A549 (cell line): ENCODE measurements around the gene CC2D1A. TPM values are rescaled to one million over a fixed set of nuclear protein-coding genes. Genes with fewer than 3 reads are reported as not detected.

Experiments
- ATAC-seq, 2 experiments: fragments of 200-7000 bp in 1 of 2; fragments of >200 bp in 1 of 2; cut with Nextera tagmentation in 1 of 2; cut with Tn5 transposase in 1 of 2; 3 replicates each; pipeline versions ENCODE4 v1.8.0 to v1.9.1; 2018 to 2020; ENCODE audit warnings: mild to moderate bottlenecking in 1 of 2, moderate library complexity in 1 of 2
- CTCF ChIA-PET: fragments of 300-600 bp; sonication (Branson Sonifier 250); formaldehyde crosslinking; extraction: SDS; loops from one replicate; lab custom pipeline; 2021; ENCODE audit warnings: antibody characterized with exemption, inconsistent platforms; lab: Yijun Ruan, JAX
- POLR2A ChIA-PET: fragments of 350-600 bp; formaldehyde crosslinking; extraction: SDS; loops from one replicate; lab custom pipeline; 2021; ENCODE audit warnings: antibody characterized with exemption, inconsistent platforms; lab: Yijun Ruan, JAX
- DNase-seq, 2 experiments: peaks; one replicate each; pipeline versions ENCODE4 v3.0.0 to v3.0.0-alpha.2; 2011 to 2016; ENCODE audit warnings: low read depth in 1 of 2, low spot score in 1 of 2
- FAIRE-seq: peaks from 2 replicates; lab custom pipeline; 2011; peaks lifted over from hg19 to GRCh38; lab: Jason Lieb, UNC
- H3K27ac ChIP-seq, 2 experiments: fragments of >200 bp; sonication (Bioruptor Twin); formaldehyde crosslinking; 3 replicates each; pipeline ENCODE4 v1.5.1; 2016 to 2017
- H3K4me1 ChIP-seq: fragments of >200 bp; sonication (Bioruptor Twin); formaldehyde crosslinking; 3 replicates; pipeline ENCODE4 v1.6.1; 2016
- H3K4me2 ChIP-seq: fragments of >200 bp; sonication (Bioruptor Twin); formaldehyde crosslinking; 3 replicates; pipeline ENCODE4 v1.6.1; 2016
- H3K4me3 ChIP-seq: fragments of >200 bp; sonication (Bioruptor Twin); formaldehyde crosslinking; 3 replicates; pipeline ENCODE4 v1.5.1; 2016
- H3K9me3 ChIP-seq: fragments of >200 bp; sonication (Bioruptor Twin); formaldehyde crosslinking; 3 replicates; pipeline ENCODE4 v1.6.1; 2016
- BHLHE40 ChIP-seq: IDR thresholded peaks from 2 replicates; pipeline ENCODE4 v1.6.1; 2012; ENCODE audit warnings: low read depth, low read length, inconsistent platforms
- CBX8 ChIP-seq: fragments of 200-600 bp; sonication (generic); IDR thresholded peaks from 2 replicates; pipeline ENCODE4 v1.6.1; 2016
- EHF ChIP-seq: fragments of 250-450 bp; sonication (Bioruptor Pico); IDR thresholded peaks from 2 replicates; pipeline ENCODE4 v1.5.0; 2020; ENCODE audit warnings: mild to moderate bottlenecking
- EHMT2 ChIP-seq: fragments of 200-600 bp; sonication (generic); IDR thresholded peaks from 2 replicates; pipeline ENCODE4 v1.6.1; 2016; ENCODE audit warnings: antibody characterized with exemption, low read depth, mild to moderate bottlenecking, moderate library complexity
- EP300 ChIP-seq, 2 experiments: fragments of >200 bp; sonication (Bioruptor Twin); formaldehyde crosslinking; IDR thresholded peaks; 2 replicates in 1 of 2; 3 replicates in 1 of 2; pipeline ENCODE4 v1.6.1; 2016 to 2017
- ESRRA ChIP-seq: fragments of 150-350 bp; IDR thresholded peaks from 2 replicates; pipeline ENCODE4 v1.6.1; 2014; ENCODE audit warnings: mild to moderate bottlenecking, low read length, borderline replicate concordance
- FOSB ChIP-seq: fragments of 250-450 bp; sonication (Bioruptor Pico); IDR thresholded peaks from 2 replicates; pipeline ENCODE4 v1.5.0; 2020; ENCODE audit warnings: mild to moderate bottlenecking, moderate library complexity
- FOXS1 ChIP-seq: fragments of 250-450 bp; sonication (Bioruptor Pico); IDR thresholded peaks from 2 replicates; pipeline ENCODE4 v1.5.0; 2020; ENCODE audit warnings: mild to moderate bottlenecking, moderate library complexity
- GATA3 ChIP-seq: IDR thresholded peaks from 2 replicates; pipeline ENCODE4 v1.6.1; 2012; ENCODE audit warnings: borderline replicate concordance
- HOXB5 ChIP-seq: fragments of 250-450 bp; sonication (Bioruptor Pico); IDR thresholded peaks from 2 replicates; pipeline ENCODE4 v1.5.0; 2020; ENCODE audit warnings: mild to moderate bottlenecking, moderate library complexity
- MAZ ChIP-seq: fragments of 150-350 bp; IDR thresholded peaks from 2 replicates; pipeline ENCODE4 v1.6.1; 2014; ENCODE audit warnings: antibody characterized with exemption, low read depth, low read length, borderline replicate concordance
- MYC ChIP-seq: IDR thresholded peaks from 2 replicates; pipeline ENCODE4 v1.6.1; 2012; ENCODE audit warnings: mild to moderate bottlenecking, inconsistent platforms, low read length, improper control_type of control experiment, borderline replicate concordance
- NFE2L2 ChIP-seq: fragments of 150-350 bp; conservative IDR thresholded peaks from 2 replicates; pipeline ENCODE4 v1.6.1; 2014; ENCODE audit warnings: low read length
- NPAS2 ChIP-seq: fragments of 250-450 bp; sonication (Bioruptor Pico); IDR thresholded peaks from 2 replicates; pipeline ENCODE4 v1.8.0; 2022; ENCODE audit warnings: mild to moderate bottlenecking, moderate library complexity, borderline replicate concordance
- POLR2AphosphoS2 ChIP-seq: conservative IDR thresholded peaks from 2 replicates; pipeline ENCODE4 v1.6.1; 2012; ENCODE audit warnings: low read length, improper control_type of control experiment, inconsistent platforms
- RFX5 ChIP-seq: fragments of 450-650 bp; IDR thresholded peaks from 2 replicates; pipeline ENCODE4 v1.7.1; 2014; ENCODE audit warnings: antibody characterized with exemption, mild to moderate bottlenecking, moderate library complexity
- RNF2 ChIP-seq: fragments of 200-600 bp; sonication (generic); IDR thresholded peaks from 2 replicates; pipeline ENCODE4 v1.6.1; 2016; ENCODE audit warnings: low read depth, mild to moderate bottlenecking, antibody characterized with exemption, moderate library complexity, borderline replicate concordance
- TFCP2L1 ChIP-seq: fragments of 250-450 bp; sonication (Bioruptor Pico); IDR thresholded peaks from 2 replicates; pipeline ENCODE4 v1.5.0; 2021; ENCODE audit warnings: mild to moderate bottlenecking
- ZSCAN20 ChIP-seq: fragments of 250-450 bp; sonication (Bioruptor Pico); IDR thresholded peaks from 2 replicates; pipeline ENCODE4 v1.8.0; 2022; ENCODE audit warnings: mild to moderate bottlenecking, moderate library complexity
- WGBS: methylation state at CpG from one replicate; pipeline ENCODE4 v1.1.6; 2017; ENCODE audit errors: missing lambda C conversion rate; 5-methylcytosine and 5-hydroxymethylcytosine counted together
- polyA plus RNA-seq, 4 experiments: library from polyadenylated mRNA; depleted of rRNA in 3 of 4; stranded (reverse); fragments of >200 nt; fragmentation: RNase III in 1 of 4; extraction: RNeasy Plus Mini Kit Qiagen cat#74134 plus additional on column Dnase treatment in 1 of 4; gene quantifications; 2 replicates in 3 of 4; 3 replicates in 1 of 4; pipeline ENCODE4 v1.2.3, GENCODE V29; 2011 to 2017
- TF ChIP-seq, protein P1 (sequence below): fragments of >200 bp; sonication (Bioruptor Twin); formaldehyde crosslinking; IDR thresholded peaks from 2 replicates; pipeline ENCODE4 v1.6.1; 2016
- TF ChIP-seq, protein P2 (sequence below): fragments of 200-600 bp; sonication (generic); IDR thresholded peaks from 2 replicates; pipeline ENCODE4 v1.6.1; 2016; ENCODE audit warnings: antibody characterized with exemption, mild to moderate bottlenecking, moderate library complexity
- TF ChIP-seq, protein P3 (sequence below): fragments of 250-450 bp; sonication (Bioruptor Pico); IDR thresholded peaks from 2 replicates; pipeline ENCODE4 v1.5.0; 2021; ENCODE audit warnings: mild to moderate bottlenecking, moderate library complexity, borderline replicate concordance
- TF ChIP-seq, protein P4 (sequence below): IDR thresholded peaks from 2 replicates; pipeline ENCODE4 v1.6.1; 2012; ENCODE audit warnings: low read depth, borderline replicate concordance

CC2D1A gene
- polyA plus RNA-seq, 2 of the 4 experiments (the other 2 are of a cell fraction), result 4.8 to 13.9 TPM

DNA sequence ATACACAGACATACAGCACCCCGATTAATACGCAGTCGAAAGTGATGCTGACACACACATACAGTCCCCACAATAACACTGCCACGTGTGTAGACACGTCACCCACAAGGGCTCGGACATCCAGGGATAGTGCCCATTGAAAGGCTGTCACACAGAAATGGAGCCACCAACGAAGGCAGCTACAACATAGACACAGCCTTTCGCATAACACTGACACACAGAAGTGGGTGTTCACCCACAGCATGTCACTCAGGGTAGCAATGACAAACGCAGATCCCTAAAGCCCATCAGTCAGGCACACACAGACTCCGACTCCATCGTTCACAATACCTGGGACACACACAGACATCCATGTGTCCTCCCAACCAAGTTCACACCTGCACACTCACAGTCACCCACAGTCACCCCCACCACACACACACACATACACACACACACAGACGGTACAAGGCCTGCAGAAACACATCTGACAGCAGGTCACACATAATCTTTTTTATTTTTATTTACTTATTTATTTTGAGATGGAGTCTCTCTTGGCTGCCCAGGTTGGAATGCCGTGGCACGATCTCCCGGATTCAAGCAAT lies 39.4 kb upstream of the CC2D1A start:
- DNase-seq, result no peak
- CTCF ChIA-PET, result interaction anchor here (0.8 to 20.6 kb wide), 3 partner anchors 11 to 29 kb away, joined by 3 to 271 read pairs (median 3); no protein-coding TSS in a partner anchor
- peaks cover 33% of the 10 kb centered on the region for H3K4me1 ChIP-seq
- H3K4me2 ChIP-seq, result peak overlapping the region; percentile 97
- H3K4me3 ChIP-seq, result peak overlapping the region; percentile 88
- TF ChIP-seq EP300 (IDR thresholded peaks at IDR 0.05), result no peak
- TF ChIP-seq BHLHE40, result no peak
- TF ChIP-seq POLR2AphosphoS2, result no peak
- no peak for TF ChIP-seq GATA3
- TF ChIP-seq EHF, result no peak
- TF ChIP-seq FOSB, result no peak
- no peak for TF ChIP-seq TFCP2L1 (CRISPR knock-in tag)
- TF ChIP-seq, protein P1, sequence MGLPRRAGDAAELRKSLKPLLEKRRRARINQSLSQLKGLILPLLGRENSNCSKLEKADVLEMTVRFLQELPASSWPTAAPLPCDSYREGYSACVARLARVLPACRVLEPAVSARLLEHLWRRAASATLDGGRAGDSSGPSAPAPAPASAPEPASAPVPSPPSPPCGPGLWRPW, result no peak
- TF ChIP-seq MYC, result no peak
- no peak for TF ChIP-seq MAZ
- TF ChIP-seq NPAS2 (CRISPR knock-in tag), result no peak
- TF ChIP-seq RFX5, result no peak
- TF ChIP-seq, all 56 proteins: peak for 0
- ATAC-seq (no peak), FAIRE-seq (no peak)
- POLR2A ChIA-PET, result interaction anchor here (1.1 kb wide), 1 partner anchor 19 kb away, joined by 4 read pairs; no protein-coding TSS in a partner anchor
- Histone ChIP-seq H3K27ac (peak overlapping the region; percentile 91 to 96; a peak in 5 of 6 replicates), H3K9me3 (no peaks in the 10 kb centered on the region)
- WGBS, result 90% methylated on average over 15 of the region's 15 CpGs

DNA sequence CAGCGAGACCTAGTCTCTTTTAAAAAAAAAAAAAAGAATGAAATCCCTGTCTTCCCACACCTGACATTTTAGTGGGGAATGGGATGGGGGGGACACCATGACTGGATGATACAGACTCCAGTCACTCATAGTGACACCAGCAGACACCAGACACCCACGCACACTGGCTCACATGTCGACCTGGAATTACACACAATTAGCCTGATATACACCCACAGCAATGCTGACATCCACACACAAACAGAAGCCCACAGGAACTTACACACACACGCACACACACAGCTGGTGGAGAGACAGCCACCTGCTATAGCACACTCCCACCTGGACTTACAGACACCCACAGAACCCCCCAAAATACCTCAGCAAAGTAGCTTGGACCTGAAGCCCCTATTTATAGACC lies 37.3 kb upstream of the CC2D1A start:
- Histone ChIP-seq H3K9me3 (no peaks in the 10 kb centered on the region), H3K4me1 (peaks cover 31% of the 10 kb centered on the region), H3K4me2 (no peak overlapping the region), H3K4me3 (no peak overlapping the region), H3K27ac (no peak overlapping the region)
- 90% methylated on average over 4 of the region's 4 CpGs for WGBS
- CTCF ChIA-PET, result interaction anchor here (0.8 to 2.4 kb wide), 5 partner anchors 12 to 203 kb away, joined by 3 to 6 read pairs (median 4); partner anchors contain the start of gene C19orf53
- POLR2A ChIA-PET, result no interaction called here
- DNase-seq, result no peak
- TF ChIP-seq TFCP2L1 (CRISPR knock-in tag), result no peak
- TF ChIP-seq CBX8, result no peak
- no peak for TF ChIP-seq FOXS1 (CRISPR knock-in tag)
- TF ChIP-seq EHMT2, result no peak
- TF ChIP-seq NPAS2 (CRISPR knock-in tag), result no peak
- no peak for TF ChIP-seq NFE2L2
- TF ChIP-seq ZSCAN20 (CRISPR knock-in tag), result no peak
- no peak for TF ChIP-seq FOSB
- TF ChIP-seq HOXB5 (CRISPR knock-in tag), result no peak
- TF ChIP-seq POLR2AphosphoS2, result no peak
- TF ChIP-seq, protein P2, sequence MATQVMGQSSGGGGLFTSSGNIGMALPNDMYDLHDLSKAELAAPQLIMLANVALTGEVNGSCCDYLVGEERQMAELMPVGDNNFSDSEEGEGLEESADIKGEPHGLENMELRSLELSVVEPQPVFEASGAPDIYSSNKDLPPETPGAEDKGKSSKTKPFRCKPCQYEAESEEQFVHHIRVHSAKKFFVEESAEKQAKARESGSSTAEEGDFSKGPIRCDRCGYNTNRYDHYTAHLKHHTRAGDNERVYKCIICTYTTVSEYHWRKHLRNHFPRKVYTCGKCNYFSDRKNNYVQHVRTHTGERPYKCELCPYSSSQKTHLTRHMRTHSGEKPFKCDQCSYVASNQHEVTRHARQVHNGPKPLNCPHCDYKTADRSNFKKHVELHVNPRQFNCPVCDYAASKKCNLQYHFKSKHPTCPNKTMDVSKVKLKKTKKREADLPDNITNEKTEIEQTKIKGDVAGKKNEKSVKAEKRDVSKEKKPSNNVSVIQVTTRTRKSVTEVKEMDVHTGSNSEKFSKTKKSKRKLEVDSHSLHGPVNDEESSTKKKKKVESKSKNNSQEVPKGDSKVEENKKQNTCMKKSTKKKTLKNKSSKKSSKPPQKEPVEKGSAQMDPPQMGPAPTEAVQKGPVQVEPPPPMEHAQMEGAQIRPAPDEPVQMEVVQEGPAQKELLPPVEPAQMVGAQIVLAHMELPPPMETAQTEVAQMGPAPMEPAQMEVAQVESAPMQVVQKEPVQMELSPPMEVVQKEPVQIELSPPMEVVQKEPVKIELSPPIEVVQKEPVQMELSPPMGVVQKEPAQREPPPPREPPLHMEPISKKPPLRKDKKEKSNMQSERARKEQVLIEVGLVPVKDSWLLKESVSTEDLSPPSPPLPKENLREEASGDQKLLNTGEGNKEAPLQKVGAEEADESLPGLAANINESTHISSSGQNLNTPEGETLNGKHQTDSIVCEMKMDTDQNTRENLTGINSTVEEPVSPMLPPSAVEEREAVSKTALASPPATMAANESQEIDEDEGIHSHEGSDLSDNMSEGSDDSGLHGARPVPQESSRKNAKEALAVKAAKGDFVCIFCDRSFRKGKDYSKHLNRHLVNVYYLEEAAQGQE, result no peak
- FAIRE-seq, result no peak
- no peak for ATAC-seq

DNA sequence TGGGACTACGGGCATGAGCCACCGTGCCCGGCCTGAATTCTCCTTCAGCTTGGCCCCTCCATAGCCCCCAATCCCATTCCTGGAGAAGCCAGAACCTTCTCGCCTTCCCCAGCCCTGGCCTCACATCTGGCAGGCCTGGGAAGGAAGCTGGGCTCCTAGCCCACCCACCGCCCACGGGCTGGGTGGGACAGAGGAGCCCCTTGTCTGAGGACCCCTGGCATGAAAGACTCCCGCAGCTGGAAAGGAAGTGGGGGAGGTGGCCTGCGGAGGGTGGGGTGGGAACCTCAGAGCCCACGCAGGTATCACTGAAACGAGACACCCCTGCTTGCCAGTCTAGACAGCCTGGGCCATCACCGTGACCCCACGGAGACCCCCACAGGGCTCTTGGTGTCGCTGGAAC lies 36.7 kb upstream of the CC2D1A start:
- H3K4me1 ChIP-seq, result peaks cover 28% of the 10 kb centered on the region
- CTCF ChIA-PET, result interaction anchor here (0.6 to 2.4 kb wide), 7 partner anchors 12 to 250 kb away, joined by 3 to 6 read pairs (median 4); partner anchors contain the start of gene C19orf53
- DNase-seq, result no peak
- no peak for ATAC-seq
- no peak overlapping the region for H3K4me2 ChIP-seq
- no peak overlapping the region for H3K4me3 ChIP-seq
- H3K27ac ChIP-seq, result no peak overlapping the region
- POLR2A ChIA-PET, result no interaction called here
- no peaks in the 10 kb centered on the region for H3K9me3 ChIP-seq
- no peak for FAIRE-seq
- WGBS, result 91% methylated on average over 6 of the region's 13 CpGs
- TF ChIP-seq, protein P2, result no peak
- no peak for TF ChIP-seq RNF2
- no peak for TF ChIP-seq ESRRA
- TF ChIP-seq, protein P3, sequence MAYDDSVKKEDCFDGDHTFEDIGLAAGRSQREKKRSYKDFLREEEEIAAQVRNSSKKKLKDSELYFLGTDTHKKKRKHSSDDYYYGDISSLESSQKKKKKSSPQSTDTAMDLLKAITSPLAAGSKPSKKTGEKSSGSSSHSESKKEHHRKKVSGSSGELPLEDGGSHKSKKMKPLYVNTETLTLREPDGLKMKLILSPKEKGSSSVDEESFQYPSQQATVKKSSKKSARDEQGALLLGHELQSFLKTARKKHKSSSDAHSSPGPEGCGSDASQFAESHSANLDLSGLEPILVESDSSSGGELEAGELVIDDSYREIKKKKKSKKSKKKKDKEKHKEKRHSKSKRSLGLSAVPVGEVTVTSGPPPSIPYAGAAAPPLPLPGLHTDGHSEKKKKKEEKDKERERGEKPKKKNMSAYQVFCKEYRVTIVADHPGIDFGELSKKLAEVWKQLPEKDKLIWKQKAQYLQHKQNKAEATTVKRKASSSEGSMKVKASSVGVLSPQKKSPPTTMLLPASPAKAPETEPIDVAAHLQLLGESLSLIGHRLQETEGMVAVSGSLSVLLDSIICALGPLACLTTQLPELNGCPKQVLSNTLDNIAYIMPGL, result no peak
- TF ChIP-seq, protein P4, sequence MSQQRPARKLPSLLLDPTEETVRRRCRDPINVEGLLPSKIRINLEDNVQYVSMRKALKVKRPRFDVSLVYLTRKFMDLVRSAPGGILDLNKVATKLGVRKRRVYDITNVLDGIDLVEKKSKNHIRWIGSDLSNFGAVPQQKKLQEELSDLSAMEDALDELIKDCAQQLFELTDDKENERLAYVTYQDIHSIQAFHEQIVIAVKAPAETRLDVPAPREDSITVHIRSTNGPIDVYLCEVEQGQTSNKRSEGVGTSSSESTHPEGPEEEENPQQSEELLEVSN, result no peak
- no peak for TF ChIP-seq EHF
